B cell (primary cell): ENCODE data around the gene ARPC5L. TPM values are rescaled to one million over a fixed set of nuclear protein-coding genes. Genes with fewer than 3 reads are reported as not detected.

Experiments
- ATAC-seq: fragments of 200-7000 bp; cut with Tn5 transposase; one replicate; pipeline ENCODE4 v1.10.0; 2021; ENCODE audit warnings: low read depth, mild to moderate bottlenecking, moderate number of reproducible peaks, moderate library complexity
- CTCF ChIA-PET: fragments of 350-600 bp; sonication (Branson Sonifier 250); formaldehyde crosslinking; loops from one replicate; lab custom pipeline; 2021; ENCODE audit warnings: antibody characterized with exemption, inconsistent platforms; lab: Charles Lee
- POLR2A ChIA-PET: fragments of 350-600 bp; sonication (Branson Sonifier 250); formaldehyde crosslinking; loops from one replicate; lab custom pipeline; 2021; ENCODE audit warnings: antibody characterized with exemption; lab: Charles Lee
- DNase-seq: peaks from one replicate; pipeline ENCODE4 v3.0.0; 2013
- H2AFZ ChIP-seq: 2 replicates; pipeline ENCODE4 v1.6.1; 2012; ENCODE audit warnings: mild to moderate bottlenecking, low read depth, low read length; ENCODE audit not compliant: insufficient read depth, poor library complexity, severe bottlenecking
- H3K27ac ChIP-seq, 2 donors: 1 replicate in 1 of 2; 2 replicates in 1 of 2; pipeline ENCODE4 v1.5.1; 2012 to 2013; ENCODE audit warnings: low read length in 2 of 2, mild to moderate bottlenecking in 2 of 2, moderate library complexity in 1 of 2
- H3K27me3 ChIP-seq, 4 experiments: fragments of 200-600 bp in 1 of 4; sonication (generic) in 1 of 4; replicated peaks in 1 of 4; 1 replicate in 2 of 4; 2 replicates in 2 of 4; pipeline versions ENCODE4 v1.6.1 to v1.7.0; 2013 to 2016; ENCODE audit warnings: low read length in 3 of 4, mild to moderate bottlenecking in 2 of 4, mixed read lengths in 1 of 4, moderate library complexity in 1 of 4; ENCODE audit not compliant: insufficient read depth in 4 of 4, control insufficient read depth in 3 of 4; ENCODE audit errors: control extremely low read depth in 1 of 4
- H3K36me3 ChIP-seq, 2 experiments: replicated peaks in 1 of 2; 1 replicate in 1 of 2; 2 replicates in 1 of 2; pipeline versions ENCODE4 v1.6.1 to v1.7.1; 2013; ENCODE audit warnings: low read length in 1 of 2; ENCODE audit not compliant: insufficient read depth in 2 of 2, control insufficient read depth in 1 of 2; ENCODE audit errors: control extremely low read depth in 1 of 2, extremely low read depth in 1 of 2
- H3K4me1 ChIP-seq, 2 donors: fragments of 200-600 bp in 1 of 2; sonication (generic) in 1 of 2; 1 replicate in 1 of 2; 2 replicates in 1 of 2; pipeline versions ENCODE4 v1.5.1 to v1.6.1; 2013 to 2017; ENCODE audit warnings: low read length in 2 of 2; ENCODE audit not compliant: control insufficient read depth in 2 of 2, insufficient read depth in 2 of 2
- H3K4me2 ChIP-seq: replicated peaks from 2 replicates; pipeline ENCODE3; 2012; ENCODE audit warnings: mild to moderate bottlenecking, low read depth, low read length; ENCODE audit not compliant: poor library complexity, severe bottlenecking
- H3K4me3 ChIP-seq, 5 experiments: fragments of 200-600 bp in 1 of 5; sonication (generic) in 1 of 5; 1 replicate in 3 of 5; 2 replicates in 2 of 5; pipeline versions ENCODE4 v1.5.1 to v1.7.0; 2011 to 2016; ENCODE audit warnings: low read length in 4 of 5, mild to moderate bottlenecking in 4 of 5, low read depth in 2 of 5, control low read depth in 1 of 5, moderate library complexity in 1 of 5; ENCODE audit not compliant: insufficient read depth in 1 of 5; ENCODE audit errors: control extremely low read depth in 1 of 5, extremely low read depth in 1 of 5
- H3K79me2 ChIP-seq: fragments of 200-600 bp; sonication (generic); one replicate; pipeline ENCODE4 v1.6.0; 2016; ENCODE audit warnings: low read length; ENCODE audit not compliant: control insufficient read depth, insufficient read depth
- H3K9ac ChIP-seq: fragments of 200-600 bp; sonication (generic); 2 replicates; pipeline ENCODE4 v1.6.1; 2017; ENCODE audit warnings: mild to moderate bottlenecking, low read length, moderate library complexity
- H3K9me3 ChIP-seq, 3 donors: one replicate each; pipeline versions ENCODE4 v1.6.1 to v1.7.1; 2013; ENCODE audit warnings: low read length in 2 of 3; ENCODE audit not compliant: control insufficient read depth in 2 of 3, insufficient read depth in 1 of 3; ENCODE audit errors: control extremely low read depth in 1 of 3
- H4K20me1 ChIP-seq: 2 replicates; pipeline ENCODE4 v1.6.0; 2012; ENCODE audit warnings: mild to moderate bottlenecking, low read length; ENCODE audit not compliant: insufficient read depth, control insufficient read depth, poor library complexity, severe bottlenecking
- H3K27ac Mint-ChIP-seq: one replicate; pipeline ENCODE4 v1.8.0; 2021; ENCODE audit warnings: mixed read lengths
- H3K27me3 Mint-ChIP-seq: one replicate; pipeline ENCODE4 v1.8.0; 2021; ENCODE audit warnings: mixed read lengths
- H3K4me1 Mint-ChIP-seq: one replicate; pipeline ENCODE4 v1.8.0; 2021; ENCODE audit warnings: mixed read lengths
- H3K4me3 Mint-ChIP-seq: one replicate; pipeline ENCODE4 v1.8.0; 2021; ENCODE audit warnings: mixed read lengths
- H3K9me3 Mint-ChIP-seq: one replicate; pipeline ENCODE4 v1.8.0; 2022; ENCODE audit warnings: mixed read lengths; ENCODE audit not compliant: insufficient read depth
- CTCF ChIP-seq: fragments of 200-600 bp; IDR thresholded peaks from one replicate; pipeline ENCODE4 v1.8.0; 2022; ENCODE audit warnings: antibody characterized with exemption, mild to moderate bottlenecking
- EZH2 ChIP-seq: IDR thresholded peaks from 2 replicates; pipeline ENCODE4 v1.6.1; 2012; ENCODE audit warnings: borderline replicate concordance, low read depth, mild to moderate bottlenecking, moderate library complexity, low read length; ENCODE audit not compliant: insufficient read depth, poor library complexity, severe bottlenecking
- WGBS: methylation state at CpG from one replicate; pipeline ENCODE4 v1.1.5; 2013; ENCODE audit warnings: missing lambda C conversion rate; ENCODE audit not compliant: insufficient coverage; 5-methylcytosine and 5-hydroxymethylcytosine counted together
- intact Hi-C: fragments of 100-400 bp; cut with micrococcal nuclease; formaldehyde crosslinking; loops from one replicate; pipeline ENCODE4 v1.10.0; 2022
- polyA plus RNA-seq: library from polyadenylated mRNA; depleted of rRNA; stranded (reverse); fragments of >200 nt; gene quantifications from 2 replicates; pipeline ENCODE4 v1.2.3, GENCODE V29; 2012
- total RNA-seq, 2 donors: library from RNA; stranded (reverse); fragments of 120-200 nt in 1 of 2; gene quantifications; 1 replicate in 1 of 2; 2 replicates in 1 of 2; pipeline versions ENCODE4 v1.2.3 to v1.2.4, GENCODE V29; 2013 to 2022

The ARPC5L gene
- total and polyA plus RNA-seq, 2 donors (not counting 1 experiment from before 2014, with no cell fraction given): 37.3 to 66.3 TPM

- ATAC-seq: no peak
- CTCF ChIA-PET: interaction anchor here (1.0 kb wide), 1 partner anchor 12 kb away, joined by 3 read pairs; no protein-coding TSS in a partner anchor
- Mint-ChIP-seq H3K27ac (no peak overlapping the region), H3K27me3 (no peaks in the 10 kb centered on the region), H3K9me3 (no peaks in the 10 kb centered on the region), H3K4me1 (no peaks in the 10 kb centered on the region), H3K4me3 (no peak overlapping the region)
- intact Hi-C loops: no loop called here
- Histone ChIP-seq H3K9ac (no peak overlapping the region), H2AFZ (no peak overlapping the region), H3K4me2 (no peak overlapping the region), H3K9me3 (no peaks in the 10 kb centered on the region), H3K27me3 (no peaks in the 10 kb centered on the region), H3K4me1 (no peaks in the 10 kb centered on the region), H3K4me3 (no peak overlapping the region), H3K36me3 (no peaks in the 10 kb centered on the region), H3K79me2 (no peaks in the 10 kb centered on the region), H4K20me1 (no peaks in the 10 kb centered on the region), H3K27ac (no peak overlapping the region)
- POLR2A ChIA-PET: no interaction called here
- no peak for DNase-seq
- 92% methylated on average over 1 of the region's 6 CpGs for WGBS
- TF ChIP-seq CTCF (no peak), EZH2 (no peak)
Observed at GRCh38 chr9:124812441-124812876, 49.5 kb upstream of the ARPC5L start.

- no peaks in the 10 kb centered on the region for H4K20me1 ChIP-seq
- ATAC-seq (no peak), DNase-seq (no peak)
- no peaks in the 10 kb centered on the region for H3K27me3 ChIP-seq
- H3K4me1 Mint-ChIP-seq: no peaks in the 10 kb centered on the region
- no peak overlapping the region for H2AFZ ChIP-seq
- intact Hi-C loops: no loop called here
- no peak overlapping the region for H3K4me3 ChIP-seq
- H3K4me2 ChIP-seq: no peak overlapping the region
- no peak overlapping the region for H3K9ac ChIP-seq
- H3K4me1 ChIP-seq: no peaks in the 10 kb centered on the region
- no peak for TF ChIP-seq EZH2
- no peak for TF ChIP-seq CTCF
- ChIA-PET POLR2A (no interaction called here), CTCF (interaction anchor here (1.0 to 1.8 kb wide), 2 partner anchors 13 to 40 kb away, joined by 3 to 5 read pairs; partner anchors contain the start of gene WDR38)
- 89% methylated on average over 7 of the region's 7 CpGs for WGBS
- no peak overlapping the region for H3K27ac Mint-ChIP-seq
- H3K9me3 Mint-ChIP-seq: no peaks in the 10 kb centered on the region
- no peak overlapping the region for H3K27ac ChIP-seq
- no peaks in the 10 kb centered on the region for H3K27me3 Mint-ChIP-seq
- no peaks in the 10 kb centered on the region for H3K79me2 ChIP-seq
- H3K4me3 Mint-ChIP-seq: no peak overlapping the region
- no peaks in the 10 kb centered on the region for H3K9me3 ChIP-seq
- no peaks in the 10 kb centered on the region for H3K36me3 ChIP-seq
Observed at GRCh38 chr9:124813041-124813440, 48.9 kb upstream of the ARPC5L start.
